GM21447 (cell line): Measurements from ENCODE around the gene RELT.

Experiments used
- ATAC-seq: cut with Tn5 transposase; IDR thresholded peaks from one replicate; pipeline ENCODE4 v1.9.1; 2021; ENCODE audit not compliant: unreplicated experiment

Gene RELT

DNA sequence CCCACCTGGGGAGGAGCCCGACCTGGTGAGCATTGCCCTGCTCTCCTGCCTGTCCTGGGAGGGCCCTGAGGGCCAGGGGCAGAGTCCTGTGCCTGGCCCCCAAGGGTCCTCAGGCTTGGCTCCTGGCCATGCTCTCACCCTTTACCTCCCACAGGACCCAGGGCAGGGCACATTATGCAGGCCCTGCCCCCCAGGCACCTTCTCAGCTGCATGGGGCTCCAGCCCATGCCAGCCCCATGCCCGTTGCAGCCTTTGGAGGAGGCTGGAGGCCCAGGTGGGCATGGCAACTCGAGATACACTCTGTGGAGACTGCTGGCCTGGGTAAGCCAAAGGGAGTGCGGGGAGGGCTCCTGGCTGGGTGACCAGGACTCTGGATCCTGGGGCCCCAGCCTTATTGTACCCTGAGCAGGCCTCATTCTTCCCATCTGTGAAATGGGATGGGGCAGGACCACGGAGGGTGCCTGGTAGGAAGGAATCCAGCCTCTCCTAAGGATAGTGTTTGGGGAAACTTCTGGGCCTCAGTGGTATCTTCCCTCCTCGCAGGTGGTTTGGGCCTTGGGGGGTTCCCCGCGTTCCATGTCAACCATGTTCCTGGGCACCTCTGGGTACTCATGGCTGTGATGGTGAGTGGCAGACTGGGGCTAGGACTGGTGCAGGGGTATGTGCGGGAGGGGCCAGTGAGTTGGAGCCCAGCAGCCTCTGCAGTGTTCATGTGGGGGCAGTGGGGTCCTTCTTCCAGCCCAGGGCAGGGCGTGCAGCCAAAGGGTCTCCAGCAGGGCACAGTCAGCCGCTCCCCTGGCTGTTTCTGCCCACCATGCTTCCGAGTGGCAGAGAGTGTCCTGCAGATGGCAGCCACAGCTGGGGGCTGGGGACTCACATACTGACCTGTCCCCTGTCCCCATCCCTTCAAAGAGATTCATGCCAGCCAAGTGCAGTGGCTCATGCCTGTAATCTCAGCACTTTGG is 14.7 kb downstream of the RELT start:
- no peak for ATAC-seq

DNA sequence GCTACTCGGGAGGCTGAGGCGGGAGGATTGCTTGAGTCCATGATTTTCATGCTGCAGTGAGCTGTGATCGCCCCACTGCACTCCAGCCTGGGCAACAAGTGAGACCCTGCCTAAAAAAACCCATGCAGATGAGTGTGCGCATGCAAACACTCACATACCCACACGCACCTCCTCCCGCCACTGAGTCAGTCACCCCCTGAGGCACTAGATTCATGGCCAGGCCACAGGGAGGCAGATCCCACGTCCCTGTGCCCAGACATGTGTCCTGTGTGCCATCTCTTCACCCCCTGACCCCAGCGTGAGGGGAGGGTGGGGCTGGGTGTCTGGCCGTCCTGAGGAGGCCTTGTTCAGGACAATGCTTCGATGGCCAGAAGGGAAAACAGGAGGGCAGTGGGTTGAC is 15.5 kb downstream of the RELT start:
- no peak for ATAC-seq

DNA sequence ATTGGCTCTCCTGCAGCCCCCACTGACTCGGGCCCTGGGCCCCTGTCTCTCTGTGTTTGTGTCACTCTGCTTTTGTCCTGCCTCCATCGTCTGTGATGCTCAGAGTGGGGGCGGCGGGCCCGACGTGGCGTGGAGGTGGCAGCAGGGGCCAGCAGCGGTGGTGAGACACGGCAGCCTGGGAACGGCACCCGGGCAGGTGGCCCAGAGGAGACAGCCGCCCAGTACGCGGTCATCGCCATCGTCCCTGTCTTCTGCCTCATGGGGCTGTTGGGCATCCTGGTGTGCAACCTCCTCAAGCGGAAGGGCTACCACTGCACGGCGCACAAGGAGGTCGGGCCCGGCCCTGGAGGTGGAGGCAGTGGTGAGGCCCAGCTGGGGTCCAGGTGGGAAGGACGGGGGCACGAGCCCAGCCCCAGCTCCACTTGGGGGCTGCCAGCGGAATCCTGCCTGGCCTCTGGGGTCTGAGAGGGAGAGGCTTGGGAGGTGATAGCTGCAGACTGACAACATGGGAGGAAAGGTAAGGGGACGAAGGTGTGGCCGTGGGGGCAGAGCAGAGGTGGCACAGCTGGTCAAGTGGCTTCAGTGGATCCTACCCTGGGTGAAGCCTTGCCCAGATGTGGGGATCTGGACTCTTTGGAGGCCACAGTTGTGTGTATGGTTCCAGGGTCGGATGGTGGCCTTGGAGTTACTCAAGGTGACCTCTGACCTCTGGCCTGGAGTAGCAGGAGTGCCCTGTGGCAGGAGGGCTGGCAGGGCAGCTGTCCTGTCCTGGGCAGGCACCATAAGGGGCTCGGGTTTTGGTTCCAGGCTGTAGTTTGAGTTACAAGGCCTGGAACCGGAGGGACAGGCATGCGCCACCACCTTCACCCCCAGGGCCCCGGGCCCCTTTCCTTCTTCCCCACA is 16.2 kb downstream of the RELT start:
- no peak for ATAC-seq

DNA sequence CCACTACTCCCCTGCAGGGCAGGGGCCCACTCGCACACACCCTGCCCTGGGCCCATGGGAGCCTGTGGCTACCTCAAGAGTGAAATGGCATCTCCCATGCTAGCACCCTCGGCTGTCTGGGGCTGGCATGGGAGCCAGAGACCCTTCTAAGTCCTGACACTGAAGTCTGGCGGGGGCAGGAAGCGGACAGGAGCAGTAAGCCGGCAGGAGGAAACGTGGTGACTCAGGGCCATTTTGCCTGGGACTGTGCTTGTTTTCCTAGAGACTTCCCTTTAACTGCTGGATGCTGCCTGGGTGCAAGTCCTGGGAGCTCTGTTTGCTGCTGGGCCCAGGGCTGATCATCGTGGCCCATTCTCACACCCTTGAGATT is 16.8 kb downstream of the RELT start:
- no peak for ATAC-seq

DNA sequence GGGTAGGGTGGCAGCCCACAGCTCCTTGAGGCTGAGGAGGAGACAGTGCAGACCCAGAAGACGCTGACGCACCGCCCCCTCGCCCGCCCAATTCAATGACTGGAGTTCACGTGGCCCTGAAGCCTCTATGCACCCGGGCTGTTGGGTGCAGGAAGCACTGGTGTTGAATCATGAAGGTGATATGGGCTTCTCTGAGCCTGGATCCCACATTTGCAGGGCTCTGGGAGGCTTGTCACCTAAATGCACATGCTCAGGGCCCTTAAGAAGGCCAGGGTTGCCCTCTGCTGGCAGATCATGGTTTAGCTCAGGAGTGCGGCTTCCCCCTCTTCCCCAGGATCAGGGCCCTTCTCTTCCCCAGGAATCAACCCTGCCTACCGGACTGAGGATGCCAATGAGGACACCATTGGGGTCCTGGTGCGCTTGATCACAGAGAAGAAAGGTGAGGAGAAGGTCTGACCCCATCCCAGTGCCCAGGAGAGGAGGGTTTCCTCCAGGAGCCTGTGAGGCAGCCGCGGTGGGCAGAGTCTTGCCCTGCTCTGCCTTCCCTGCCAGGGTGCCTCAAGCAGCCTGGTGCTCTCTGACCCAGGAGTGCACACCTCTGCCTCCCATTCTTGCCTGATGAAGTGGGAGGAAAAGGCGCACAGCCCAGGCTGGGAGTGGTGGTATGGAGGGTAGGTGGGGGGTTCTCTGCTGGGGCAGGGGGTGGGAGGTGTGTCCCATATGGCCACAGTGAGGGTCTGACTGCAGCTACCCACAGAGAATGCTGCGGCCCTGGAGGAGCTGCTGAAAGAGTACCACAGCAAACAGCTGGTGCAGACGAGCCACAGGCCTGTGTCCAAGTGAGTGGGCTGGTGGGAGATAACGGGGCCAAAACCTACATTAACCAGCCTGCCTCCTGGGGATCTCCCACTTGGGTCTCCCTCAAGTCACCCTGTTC is 17.5 kb downstream of the RELT start:
- ATAC-seq = no peak

DNA sequence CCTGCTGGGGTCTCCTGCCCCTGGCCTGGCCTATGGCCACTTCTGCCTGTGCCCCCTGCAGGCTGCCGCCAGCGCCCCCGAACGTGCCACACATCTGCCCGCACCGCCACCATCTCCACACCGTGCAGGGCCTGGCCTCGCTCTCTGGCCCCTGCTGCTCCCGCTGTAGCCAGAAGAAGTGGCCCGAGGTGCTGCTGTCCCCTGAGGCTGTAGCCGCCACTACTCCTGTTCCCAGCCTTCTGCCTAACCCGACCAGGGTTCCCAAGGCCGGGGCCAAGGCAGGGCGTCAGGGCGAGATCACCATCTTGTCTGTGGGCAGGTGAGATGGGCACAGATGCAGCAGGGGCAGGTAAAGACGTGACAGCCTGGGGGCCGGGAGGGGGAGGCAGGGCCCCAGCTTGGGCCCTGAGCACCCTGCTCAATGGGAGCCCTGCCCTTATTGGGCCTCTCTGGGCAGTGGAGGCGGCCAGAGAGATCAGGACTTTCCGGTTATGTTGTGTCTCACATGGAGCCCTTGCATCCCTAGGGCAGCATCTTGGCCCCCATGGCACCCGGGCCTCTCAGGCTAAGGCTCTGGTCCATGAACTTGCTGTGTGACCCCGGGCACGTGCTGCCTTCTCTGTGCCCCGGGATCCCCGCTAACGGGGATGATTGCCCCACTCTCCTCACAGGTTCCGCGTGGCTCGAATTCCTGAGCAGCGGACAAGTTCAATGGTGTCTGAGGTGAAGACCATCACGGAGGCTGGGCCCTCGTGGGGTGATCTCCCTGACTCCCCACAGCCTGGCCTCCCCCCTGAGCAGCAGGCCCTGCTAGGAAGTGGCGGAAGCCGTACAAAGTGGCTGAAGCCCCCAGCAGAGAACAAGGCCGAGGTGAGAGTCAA is 18.5 kb downstream of the RELT start:
- no peak for ATAC-seq

DNA sequence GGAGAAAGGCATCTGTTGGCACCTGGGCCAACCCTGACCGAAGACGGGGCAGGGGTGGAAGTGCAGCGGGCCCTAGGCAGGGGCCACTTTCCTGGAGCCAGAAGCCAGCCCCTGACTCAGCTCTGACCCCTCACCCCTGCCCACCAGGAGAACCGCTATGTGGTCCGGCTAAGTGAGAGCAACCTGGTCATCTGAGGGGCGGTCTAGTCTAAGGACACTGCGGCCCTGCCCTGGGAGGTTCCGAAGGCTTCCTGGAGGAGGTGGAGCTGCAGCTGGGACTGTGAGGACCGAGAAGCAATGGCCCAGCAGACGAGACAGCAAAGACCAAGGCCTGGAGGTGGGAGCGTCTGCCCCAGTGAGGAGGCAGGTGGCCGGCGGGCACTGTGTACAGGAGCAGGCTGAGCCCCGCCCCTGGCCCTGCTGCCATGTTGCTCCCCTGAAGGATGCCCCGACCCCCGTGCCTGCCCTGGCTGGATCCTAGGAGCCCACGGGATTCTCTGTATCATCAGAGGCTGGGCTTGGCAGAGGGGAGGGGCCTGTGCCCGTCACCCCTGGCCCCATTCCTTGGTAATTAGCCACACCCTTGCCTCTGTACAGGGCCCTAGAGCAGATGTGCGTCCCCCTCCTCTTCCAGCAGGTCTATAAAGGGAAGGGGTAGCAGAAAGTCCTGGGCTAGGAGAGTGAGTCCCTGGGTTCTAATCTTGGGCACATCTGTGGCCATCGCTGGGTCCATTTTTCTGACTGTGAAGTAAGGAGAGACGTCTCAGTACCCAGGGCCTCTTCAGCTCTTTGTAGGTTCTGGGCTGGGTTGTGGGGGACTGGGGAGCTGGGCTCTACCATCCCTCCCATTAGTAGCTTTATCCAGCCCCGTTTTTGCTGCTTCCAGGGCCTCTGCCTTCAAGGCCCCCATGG is 19.4 kb downstream of the RELT start:
- no peak for ATAC-seq

DNA sequence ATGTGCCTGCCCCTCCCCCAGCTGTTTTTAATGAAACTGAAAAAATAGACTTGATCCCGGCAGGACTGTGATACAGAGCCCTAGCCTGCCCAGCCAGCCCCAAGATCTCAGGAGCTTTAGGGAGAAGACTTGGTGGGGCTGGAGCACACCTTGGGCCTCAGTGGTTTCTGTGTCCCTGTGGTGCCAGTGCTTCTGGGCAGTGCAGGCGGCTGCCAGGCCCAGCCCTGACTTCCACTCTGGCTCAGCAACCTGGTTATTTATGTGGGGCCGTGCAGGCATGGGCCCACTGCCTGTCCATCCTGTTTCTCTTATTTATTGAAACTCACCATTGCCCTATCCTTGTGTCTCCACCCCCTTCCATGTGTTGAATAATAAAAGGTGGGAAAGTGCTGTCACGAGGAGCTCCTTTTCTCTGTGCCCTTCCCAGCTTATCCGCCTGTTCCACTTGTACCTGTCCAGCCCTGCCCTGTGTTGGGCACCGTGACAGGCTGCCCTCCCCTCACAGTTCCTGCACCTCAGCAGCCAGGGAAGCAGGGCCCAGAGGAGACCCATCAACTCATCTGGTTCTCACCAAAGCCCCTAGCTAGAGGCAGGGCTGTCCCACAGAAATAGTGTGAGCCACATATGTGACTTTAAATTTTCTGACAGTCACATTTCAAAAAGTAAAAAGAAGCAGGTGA is 20.2 kb downstream of the RELT start:
- ATAC-seq = no peak

DNA sequence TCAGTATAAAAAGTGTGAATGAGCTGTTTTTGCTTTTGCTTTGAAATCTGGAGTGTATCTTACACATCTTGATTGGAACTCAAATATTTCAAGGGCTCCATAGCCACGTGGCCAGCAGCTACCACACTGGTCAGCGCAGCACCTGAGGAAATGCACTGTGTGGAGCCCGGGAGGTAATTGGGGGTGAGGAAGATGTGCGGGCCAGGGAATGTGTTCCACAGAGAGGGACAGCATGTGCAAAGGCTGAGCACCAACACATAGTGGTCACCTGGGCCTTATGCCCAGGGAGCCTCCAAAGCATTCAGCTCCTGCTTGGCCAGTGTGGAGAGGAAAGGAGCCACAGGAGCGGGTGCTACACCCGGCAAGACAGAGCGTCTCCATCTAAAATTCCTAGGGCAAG is 20.8 kb downstream of the RELT start:
- ATAC-seq = no peak

DNA sequence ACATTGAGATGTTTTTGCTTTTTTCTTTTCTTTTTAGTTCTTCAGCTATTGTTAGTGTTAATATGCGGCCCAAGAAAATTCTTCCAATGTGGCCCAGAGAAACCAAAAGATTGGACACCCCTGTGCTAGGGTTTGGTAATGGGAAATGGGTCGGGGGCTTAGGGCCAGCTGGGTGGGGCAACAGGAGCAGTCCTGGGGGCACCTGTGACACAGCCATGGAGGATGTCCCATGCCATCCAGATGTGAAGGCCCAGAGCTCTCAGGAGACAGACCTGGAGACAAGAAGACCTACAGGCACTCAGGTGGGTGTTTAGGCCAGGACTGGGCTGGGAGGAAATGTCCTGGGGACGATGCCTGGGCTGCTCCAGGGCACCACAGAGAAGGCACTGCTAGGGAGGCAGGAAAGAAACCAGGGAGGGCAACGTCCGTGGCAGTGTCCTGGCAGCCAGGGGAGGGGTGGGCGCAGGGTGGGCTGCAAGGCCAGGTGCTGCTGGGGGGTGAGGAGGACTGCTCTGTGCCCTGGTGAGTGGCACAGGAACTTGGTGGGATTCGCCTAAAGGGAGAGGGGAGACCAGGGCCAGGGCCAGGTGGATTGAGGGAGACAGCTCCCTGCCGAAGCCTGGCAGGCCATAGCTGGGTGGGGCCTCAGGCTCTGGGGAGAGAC is 21.4 kb downstream of the RELT start:
- ATAC-seq = no peak

DNA sequence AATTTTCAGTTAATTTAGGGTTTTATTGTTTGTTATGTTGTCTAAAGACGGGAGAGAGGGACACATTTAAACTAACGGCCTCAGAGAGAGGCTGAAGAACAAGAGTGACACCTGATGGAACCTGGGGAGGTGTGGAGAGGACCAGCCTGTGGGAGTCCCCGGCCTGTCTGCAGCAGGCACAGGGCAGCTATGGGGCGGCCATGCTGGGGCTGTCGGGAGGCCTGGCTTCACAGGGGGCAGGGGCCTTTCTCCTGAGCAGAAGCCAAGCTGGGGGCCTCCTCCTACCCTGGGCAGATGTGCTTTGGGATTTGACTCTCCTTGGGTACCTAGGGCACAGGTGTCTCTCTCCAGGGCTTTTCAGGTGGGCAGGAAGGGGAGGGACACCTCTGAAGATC is 21.9 kb downstream of the RELT start:
- no peak for ATAC-seq

DNA sequence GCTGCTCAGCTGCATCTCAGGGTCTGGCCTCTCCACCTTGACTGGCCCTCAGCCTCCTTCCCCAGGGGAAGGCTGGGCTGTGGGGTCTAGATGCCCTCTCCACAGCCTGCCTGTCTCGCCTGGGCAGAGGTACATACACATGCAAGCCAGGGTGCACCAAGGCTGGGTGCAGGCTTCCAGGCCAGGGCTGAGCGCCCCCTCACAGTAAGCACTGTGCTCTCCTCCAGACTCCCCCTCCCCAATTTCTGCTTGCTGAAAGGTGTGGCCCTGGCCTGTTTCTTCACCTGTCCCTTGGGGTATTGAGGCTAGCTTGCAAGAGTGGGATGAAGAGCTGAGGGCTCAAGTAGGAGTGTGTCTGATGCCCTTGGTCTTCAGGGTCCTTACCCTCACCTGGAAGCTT is 22.5 kb downstream of the RELT start:
- ATAC-seq = no peak

DNA sequence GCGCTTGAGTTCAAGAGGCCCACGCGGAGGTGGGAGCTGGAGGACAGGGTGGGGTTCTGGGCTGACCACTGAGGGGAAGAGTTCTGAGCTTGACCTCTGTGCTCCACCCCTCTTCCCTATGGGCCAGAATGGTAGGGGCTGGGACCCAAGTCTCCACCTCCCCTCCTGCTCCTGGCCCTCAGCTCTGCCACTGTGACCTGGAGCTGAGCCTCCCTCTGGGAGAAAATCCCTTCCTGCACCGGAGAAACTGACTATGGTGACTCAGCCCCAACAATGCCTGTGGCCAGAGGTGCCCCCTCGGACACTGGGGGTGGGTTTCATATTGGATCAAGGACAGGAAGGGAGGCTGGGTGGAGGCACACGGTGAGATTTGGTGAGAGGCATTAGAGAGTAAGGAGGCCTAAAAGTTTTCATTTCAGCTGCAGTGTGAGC is 23.0 kb downstream of the RELT start:
- ATAC-seq = no peak

DNA sequence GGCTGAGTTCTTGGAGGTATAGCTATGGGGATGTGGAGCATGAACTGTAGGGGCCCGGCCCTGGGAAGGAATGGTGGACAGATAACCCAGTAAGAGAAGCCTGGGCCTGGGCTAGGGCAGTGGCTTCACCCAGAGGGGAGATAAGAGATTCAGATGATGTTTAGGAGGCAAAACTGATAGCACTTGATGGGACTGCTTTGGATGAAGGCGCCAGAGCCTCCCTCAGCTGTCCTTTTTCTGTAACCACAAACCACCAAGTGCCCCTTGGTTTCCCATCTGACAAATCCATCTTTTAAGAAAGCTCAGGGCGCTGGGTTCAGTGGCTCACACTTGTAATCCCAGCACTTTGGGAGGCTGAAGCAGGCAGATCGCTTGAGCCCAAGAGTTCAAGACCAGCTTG is 23.4 kb downstream of the RELT start:
- no peak for ATAC-seq

DNA sequence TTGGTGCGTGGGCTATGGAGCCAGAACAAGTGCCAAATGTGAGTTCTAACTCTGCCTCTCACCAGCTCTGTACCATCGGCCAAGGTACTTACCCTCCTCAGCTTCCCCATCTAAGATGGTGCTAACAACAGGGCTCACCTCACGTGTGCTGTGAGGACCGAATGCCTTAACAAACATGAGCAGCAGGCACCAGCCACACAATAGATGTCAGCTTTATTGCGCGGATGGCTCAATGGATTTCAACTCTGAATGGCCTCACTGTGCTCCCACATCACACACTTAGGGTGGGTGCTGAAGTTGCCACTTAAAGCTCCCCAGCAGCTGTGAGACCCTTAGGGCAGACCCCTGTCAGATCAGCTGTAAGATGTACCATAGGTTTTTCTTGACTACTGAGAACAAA is 24.1 kb downstream of the RELT start:
- no peak for ATAC-seq

DNA sequence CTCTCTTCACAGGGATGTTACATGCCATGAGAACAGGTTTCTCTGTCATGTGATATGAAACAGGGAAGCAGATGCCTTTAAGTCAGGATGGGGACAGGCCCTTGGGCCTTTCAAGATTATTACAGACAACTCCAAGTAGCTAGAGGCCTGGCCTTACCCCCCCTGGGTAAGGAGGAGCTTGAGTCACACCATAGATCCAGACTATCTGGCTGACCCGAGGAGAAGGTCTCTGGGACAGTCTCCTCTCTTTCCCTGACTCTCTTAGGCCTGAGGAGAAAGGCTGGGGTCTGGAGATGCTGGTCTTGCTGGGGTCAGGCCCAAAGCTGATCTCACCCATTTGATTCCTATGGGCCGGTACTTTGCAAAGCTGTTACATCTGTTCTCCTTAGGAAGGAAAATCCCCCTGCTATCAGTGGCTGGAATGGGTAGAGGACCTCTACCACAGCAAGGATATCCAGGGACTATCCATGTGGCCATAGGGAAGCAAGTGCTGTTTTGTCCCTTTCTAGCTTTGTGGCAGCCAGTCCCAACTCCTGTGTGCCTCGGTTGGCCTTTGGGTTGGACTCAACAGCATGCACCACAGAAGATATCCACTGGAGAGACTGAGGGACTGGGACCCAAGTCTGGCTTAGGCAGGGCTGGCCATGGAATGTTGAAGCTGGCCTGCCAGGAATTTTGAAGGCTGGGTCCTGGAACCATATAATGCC is 25.2 kb downstream of the RELT start:
- ATAC-seq = no peak
